COLO668 (cell line): ENCODE results near the gene MAP2K7.
"Not testable (repeated sequence)": the region's sequence is repeated elsewhere in the genome, so short reads cannot be mapped to it uniquely, and the experiment has no call there.

Experiments
- DNase-seq: peaks from one replicate; lab custom pipeline; 2025; ENCODE audit not compliant: unreplicated experiment; lab: John Stamatoyannopoulos, UW

MAP2K7 gene

DNA sequence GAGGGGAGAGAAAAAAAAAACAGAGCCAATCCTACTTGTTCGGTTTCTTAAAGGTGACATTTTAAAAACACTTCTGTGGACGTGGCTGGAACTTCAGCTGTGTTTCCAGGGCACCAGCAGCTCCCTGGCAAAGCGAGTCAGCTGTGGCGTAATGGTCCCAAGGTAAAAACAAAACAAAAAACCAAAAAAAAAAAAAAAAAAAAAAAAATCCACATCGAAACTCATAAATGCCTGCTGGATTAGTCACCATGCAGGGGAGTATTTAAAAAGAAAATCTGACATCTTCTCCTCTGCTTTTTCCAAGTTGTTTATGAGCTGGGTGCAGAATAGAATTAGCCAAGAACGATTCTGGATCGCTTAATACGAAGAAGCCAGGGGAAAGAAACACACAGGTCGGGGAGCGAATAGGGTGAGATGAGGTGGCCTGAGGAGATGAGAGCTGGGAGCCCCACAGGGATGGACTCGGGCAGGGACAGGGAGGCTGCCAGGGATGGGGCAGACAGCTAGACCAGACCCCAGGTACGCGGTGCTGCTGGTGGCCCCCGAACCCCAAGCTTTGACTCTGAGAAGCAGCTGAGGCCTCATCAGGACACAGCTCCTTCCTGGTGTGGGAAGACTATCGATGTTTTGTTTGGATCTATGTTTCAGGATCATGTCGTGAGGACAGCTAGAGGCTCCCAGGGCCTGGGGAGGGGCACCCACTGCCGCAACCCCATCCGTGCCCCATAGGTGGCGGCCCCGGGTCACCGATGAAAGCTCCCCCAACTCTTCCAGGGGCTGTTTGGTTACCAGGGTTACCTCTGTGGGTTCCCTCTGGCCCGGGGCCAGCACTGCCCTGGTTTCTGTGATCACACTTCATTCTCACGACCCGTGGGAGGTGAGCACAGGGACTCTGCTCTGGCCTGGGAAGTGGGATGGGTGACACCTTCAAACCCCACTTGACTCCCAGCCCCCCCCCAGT lies 25.3 kb downstream of the MAP2K7 start:
- DNase-seq, result peak; percentile 53

- not testable (repeated sequence) for DNase-seq
Measured at GRCh38 chr19:7930030-7930429, 26.4 kb downstream of the MAP2K7 start.

- no peak for DNase-seq
Measured at GRCh38 chr19:7930765-7931164, 27.1 kb downstream of the MAP2K7 start.

- DNase-seq, result no peak
Measured at GRCh38 chr19:7931221-7932061, 27.8 kb downstream of the MAP2K7 start.

DNA sequence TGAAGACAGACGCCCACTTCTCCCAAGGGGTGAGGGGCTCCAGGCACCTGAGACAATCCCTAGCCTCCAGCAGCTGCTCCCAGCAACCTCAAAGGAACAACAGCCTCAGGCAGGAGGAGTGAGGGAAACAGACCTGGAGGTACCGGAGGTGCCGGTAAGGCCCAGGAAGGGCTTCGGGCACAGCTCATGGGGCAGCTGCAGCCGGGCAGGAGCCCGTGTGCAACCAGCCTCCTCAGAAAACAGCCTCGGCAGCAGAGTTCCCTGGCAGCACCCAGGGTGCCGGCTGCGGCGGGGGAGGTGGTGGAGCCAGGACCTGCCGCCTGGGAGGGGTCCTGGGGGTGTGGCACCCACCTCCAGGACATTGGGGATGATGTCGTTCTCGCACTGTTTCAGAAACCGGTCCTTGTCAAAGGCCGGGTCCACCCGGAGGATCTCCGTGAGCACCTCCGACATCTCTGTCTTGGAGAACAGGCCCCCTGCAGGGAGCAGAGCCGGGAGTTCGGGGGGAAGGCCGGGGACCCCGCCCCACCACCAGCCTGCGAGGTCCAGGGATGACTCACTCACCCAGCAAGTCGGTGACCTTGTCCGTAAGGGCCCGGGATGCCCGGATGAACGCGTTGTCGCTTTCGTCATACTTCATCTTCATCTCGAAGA lies 28.7 kb downstream of the MAP2K7 start:
- no peak for DNase-seq

GRCh38 chr19:7932930-7933300 lies 29.2 kb downstream of the MAP2K7 start:
- DNase-seq, result no peak

GRCh38 chr19:7933411-7933810 lies 29.7 kb downstream of the MAP2K7 start:
- no peak for DNase-seq

- DNase-seq, result no peak
Measured at GRCh38 chr19:7933828-7934725, 30.4 kb downstream of the MAP2K7 start.

- no peak for DNase-seq
Measured at GRCh38 chr19:7934766-7935165, 31.1 kb downstream of the MAP2K7 start.

DNA sequence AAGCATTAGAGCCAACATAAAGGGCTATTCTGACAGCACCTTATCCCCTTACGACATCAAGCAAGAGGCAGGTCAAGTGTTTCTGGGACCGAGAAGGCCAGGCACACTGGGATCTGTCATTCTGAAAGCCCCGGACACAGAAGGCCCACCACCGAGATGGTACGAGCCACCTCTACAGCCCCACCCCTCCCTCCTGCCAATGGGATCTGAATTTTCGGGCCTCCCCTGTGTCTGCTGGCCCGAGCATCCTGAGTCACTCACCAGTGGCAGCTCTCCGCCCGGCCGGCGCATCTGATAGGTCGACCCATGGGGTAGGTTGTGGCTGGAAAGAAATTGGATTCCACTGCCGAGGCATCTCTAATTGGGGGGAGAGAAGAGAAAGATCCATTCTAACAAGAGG lies 37.2 kb downstream of the MAP2K7 start:
- no peak for DNase-seq

- DNase-seq, result no peak
Measured at GRCh38 chr19:7941895-7942596, 38.4 kb downstream of the MAP2K7 start.

DNA sequence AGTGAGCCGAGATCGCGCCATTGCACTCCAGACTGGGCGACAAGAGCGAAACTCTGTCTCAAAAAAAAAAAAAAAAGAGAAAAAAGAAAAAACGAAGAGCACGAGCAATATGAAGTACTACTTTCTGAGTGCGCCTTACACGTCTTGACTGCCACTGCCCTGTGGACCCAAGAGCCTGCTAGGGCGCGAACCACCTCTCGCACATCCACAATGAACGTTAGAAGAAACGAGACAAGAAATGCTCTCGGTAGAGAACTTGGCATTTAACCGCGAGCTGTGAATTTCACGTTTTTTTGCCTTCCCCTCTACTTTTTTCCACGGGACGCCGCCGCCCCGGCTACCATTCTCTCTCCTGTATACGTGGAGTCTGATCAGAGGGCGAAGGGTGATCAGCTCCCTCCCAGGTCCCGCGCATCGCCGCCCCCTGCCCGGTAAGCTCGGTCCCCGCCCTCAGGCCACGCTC lies 39.3 kb downstream of the MAP2K7 start:
- no peak for DNase-seq

DNA sequence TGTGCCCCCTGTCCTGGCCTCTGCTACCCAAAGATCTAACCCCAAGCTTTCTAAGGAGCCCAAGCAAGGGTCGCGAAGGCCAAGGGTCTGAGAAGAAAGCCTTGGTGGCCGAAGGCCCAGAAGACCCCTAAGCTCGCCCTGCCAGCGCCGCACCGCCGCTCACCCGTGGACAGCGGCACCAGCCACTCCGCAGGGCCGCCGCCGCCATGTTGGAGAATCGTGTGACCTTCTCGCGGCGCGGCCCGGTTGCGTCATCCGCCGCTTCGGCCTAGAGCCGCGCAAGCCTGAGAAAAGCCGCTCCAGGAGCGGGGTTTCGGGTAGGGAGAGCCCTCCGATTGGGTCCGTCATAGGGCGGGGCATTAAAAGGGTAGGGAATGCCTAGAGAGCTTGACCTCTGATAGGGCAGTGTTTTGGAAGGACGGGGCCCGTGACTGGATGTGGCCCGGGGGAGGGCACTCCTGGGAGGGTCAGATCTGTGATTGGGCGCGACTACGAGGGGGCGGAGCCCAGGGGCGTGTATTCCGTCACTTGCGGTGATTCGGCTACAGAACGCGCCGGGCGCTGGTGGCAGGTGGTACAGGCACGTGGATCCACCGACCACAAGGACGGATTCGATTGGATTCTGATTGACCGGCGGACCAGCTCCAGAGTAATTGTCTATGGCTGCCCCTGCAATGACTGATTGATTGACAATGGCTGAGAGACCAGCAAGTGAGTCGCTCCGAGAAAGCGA lies 39.9 kb downstream of the MAP2K7 start, which contains the start of gene TIMM44:
TSS of gene TIMM44 (minus strand) at position 223 of the 733 bp plus-strand sequence. CDS start at position 208, 15 bp downstream.
- peak; percentile 99 for DNase-seq

GRCh38 chr19:7944177-7944761 lies 40.6 kb downstream of the MAP2K7 start:
- peak; percentile 89 for DNase-seq

GRCh38 chr19:7947939-7948338 lies 44.3 kb downstream of the MAP2K7 start:
- DNase-seq, result no peak

- no peak for DNase-seq
Measured at GRCh38 chr19:7953060-7953459, 49.4 kb downstream of the MAP2K7 start.

- DNase-seq, result no peak
Measured at GRCh38 chr19:7953576-7953975, 49.9 kb downstream of the MAP2K7 start.

- DNase-seq, result no peak
Measured at GRCh38 chr19:7955696-7956095, 52.0 kb downstream of the MAP2K7 start.
